Keratinocyte (primary cell): ENCODE measurements around the gene ZNF668. TPM values are rescaled to one million over a fixed set of nuclear protein-coding genes. Genes with fewer than 3 reads are reported as not detected.

Experiments used
- DNase-seq: peaks from one replicate; pipeline ENCODE4 v3.0.0-alpha.2; 2011; ENCODE audit warnings: low read depth, missing footprints, low spot score
- FAIRE-seq: peaks from 2 replicates; lab custom pipeline; 2011; peaks lifted over from hg19 to GRCh38; lab: Jason Lieb, UNC
- H2AFZ ChIP-seq: 2 replicates; pipeline ENCODE4 v1.6.0; 2012; ENCODE audit warnings: low read length, control low read depth, inconsistent platforms; ENCODE audit not compliant: control insufficient read depth
- H3K27ac ChIP-seq: 2 replicates; pipeline ENCODE4 v1.5.1; 2011; ENCODE audit warnings: low read length; ENCODE audit not compliant: control insufficient read depth, insufficient read depth
- H3K27me3 ChIP-seq: 3 replicates; pipeline ENCODE4 v1.6.0; 2011; ENCODE audit warnings: low read length; ENCODE audit not compliant: control insufficient read depth, insufficient read depth; ENCODE audit errors: extremely low read depth
- H3K36me3 ChIP-seq, 2 experiments: 2 replicates in 1 of 2; 3 replicates in 1 of 2; pipeline ENCODE4 v1.5.1; 2011; ENCODE audit warnings: low read length in 2 of 2, mild to moderate bottlenecking in 1 of 2; ENCODE audit not compliant: control insufficient read depth in 2 of 2, insufficient read depth in 2 of 2; ENCODE audit errors: extremely low read depth in 1 of 2
- H3K4me1 ChIP-seq: 3 replicates; pipeline ENCODE4 v1.5.1; 2011; ENCODE audit warnings: low read length; ENCODE audit not compliant: control insufficient read depth, insufficient read depth; ENCODE audit errors: extremely low read depth
- H3K4me2 ChIP-seq: 3 replicates; pipeline ENCODE4 v1.6.0; 2011; ENCODE audit warnings: low read depth, low read length; ENCODE audit not compliant: control insufficient read depth, insufficient read depth; ENCODE audit errors: extremely low read depth
- H3K4me3 ChIP-seq, 3 experiments: fragments of 200-600 bp in 1 of 3; sonication (generic) in 1 of 3; 2 replicates in 2 of 3; 3 replicates in 1 of 3; pipeline ENCODE4 v1.5.1; 2011 to 2016; ENCODE audit warnings: low read length in 3 of 3, mild to moderate bottlenecking in 3 of 3, control low read depth in 2 of 3, inconsistent platforms in 1 of 3, low read depth in 1 of 3, mixed read lengths in 1 of 3, mixed run types in 1 of 3, moderate library complexity in 1 of 3; ENCODE audit not compliant: control insufficient read depth in 2 of 3, insufficient read depth in 2 of 3; ENCODE audit errors: extremely low read depth in 1 of 3
- H3K79me2 ChIP-seq: 2 replicates; pipeline ENCODE4 v1.6.0; 2012; ENCODE audit warnings: low read length; ENCODE audit not compliant: control insufficient read depth, insufficient read depth
- H3K9ac ChIP-seq: 3 replicates; pipeline ENCODE4 v1.6.0; 2011; ENCODE audit warnings: low read length; ENCODE audit not compliant: control insufficient read depth, insufficient read depth; ENCODE audit errors: extremely low read depth
- H3K9me1 ChIP-seq: 3 replicates; pipeline ENCODE4 v1.6.0; 2011; ENCODE audit warnings: low read length; ENCODE audit not compliant: control insufficient read depth, insufficient read depth; ENCODE audit errors: extremely low read depth
- H3K9me3 ChIP-seq: 2 replicates; pipeline ENCODE4 v1.5.1; 2012; ENCODE audit warnings: low read depth, low read length; ENCODE audit not compliant: control insufficient read depth
- H4K20me1 ChIP-seq: 3 replicates; pipeline ENCODE4 v1.6.0; 2011; ENCODE audit warnings: low read length; ENCODE audit not compliant: control insufficient read depth, insufficient read depth; ENCODE audit errors: extremely low read depth
- CTCF ChIP-seq, 3 experiments: IDR thresholded peaks in 1 of 3; conservative IDR thresholded peaks in 1 of 3; optimal IDR thresholded peaks in 1 of 3; 2 replicates in 2 of 3; 3 replicates in 1 of 3; pipeline versions ENCODE3 to v1.5.1; 2011; ENCODE audit warnings: low read length in 3 of 3, mild to moderate bottlenecking in 3 of 3, moderate library complexity in 2 of 3, control low read depth in 1 of 3, inconsistent platforms in 1 of 3; ENCODE audit not compliant: insufficient read depth in 2 of 3; ENCODE audit errors: extremely low read depth in 1 of 3
- EZH2 ChIP-seq: IDR thresholded peaks from one replicate; pipeline ENCODE4 v1.6.1; 2012; ENCODE audit warnings: inconsistent platforms, mild to moderate bottlenecking, low read length, moderate library complexity
- dilution Hi-C: fragments of 300-500 bp; cut with MboI; formaldehyde crosslinking; loops from one replicate; pipeline ENCODE4 v1.7.0; 2020; ENCODE audit warnings: low sequenced_read_pairs; ENCODE audit not compliant: extremely low pct_ligation_motif_present
- polyA plus RNA-seq, 5 experiments: library from polyadenylated mRNA; depleted of rRNA in 3 of 5; stranded (reverse) in 3 of 5; stranded (forward) in 1 of 5; unstranded in 1 of 5; fragments of >200 nt; gene quantifications; 1 replicate in 1 of 5; 2 replicates in 3 of 5; 3 replicates in 1 of 5; pipeline versions ENCODE4 v1.2.1 to v1.2.3, GENCODE V29; 2011 to 2012; ENCODE audit warnings: missing spikeins in 2 of 5, low read depth in 1 of 5, low replicate concordance in 1 of 5

ZNF668 gene
- polyA plus RNA-seq, 1 donor (not counting 4 experiments of a cell fraction or from before 2014, with no cell fraction given) = 5.5 TPM

GRCh38 chr16:31099860-31100638 is 26.0 kb upstream of the ZNF668 start:
- dilution Hi-C loops = no loop called here
- H2AFZ ChIP-seq = no peak overlapping the region
- FAIRE-seq = no peak

GRCh38 chr16:31094424-31095120 is 20.5 kb upstream of the ZNF668 start, which contains the start of gene VKORC1:
TSS of gene VKORC1 (minus strand) at chr16:31094797. CDS start at chr16:31094729, 68 bp downstream.
- FAIRE-seq = peak; percentile 20
- peaks cover 22% of the 10 kb centered on the region for H3K79me2 ChIP-seq

More at GRCh38 chr16:31099860-31100638, 26.0 kb upstream of the ZNF668 start:
- Histone ChIP-seq H3K4me1 (no peaks in the 10 kb centered on the region), H3K9ac (no peak overlapping the region), H3K4me3 (no peak overlapping the region), H3K36me3 (no peaks in the 10 kb centered on the region), H3K79me2 (no peaks in the 10 kb centered on the region), H3K9me3 (no peaks in the 10 kb centered on the region), H3K9me1 (no peaks in the 10 kb centered on the region), H3K27ac (no peak overlapping the region), H3K27me3 (no peaks in the 10 kb centered on the region), H3K4me2 (no peak overlapping the region), H4K20me1 (no peaks in the 10 kb centered on the region)
- TF ChIP-seq CTCF (optimal IDR thresholded peaks at IDR 0.05 in 1 of 3, IDR thresholded peaks at IDR 0.05 in 1 of 3, conservative IDR thresholded peaks at IDR 0.05 in 1 of 3; ENCODE audit: extremely low read depth in 1 of 3, insufficient read depth in 2 of 3, low read length in 3 of 3) = no peak
- no peak for TF ChIP-seq EZH2
- DNase-seq = no peak

More at GRCh38 chr16:31094424-31095120, 20.5 kb upstream of the ZNF668 start, which contains the start of gene VKORC1:
- H3K9me1 ChIP-seq = no peaks in the 10 kb centered on the region
- H3K9me3 ChIP-seq = no peaks in the 10 kb centered on the region
- no peak for TF ChIP-seq EZH2
- TF ChIP-seq CTCF (optimal IDR thresholded peaks at IDR 0.05 in 1 of 3, IDR thresholded peaks at IDR 0.05 in 1 of 3, conservative IDR thresholded peaks at IDR 0.05 in 1 of 3; ENCODE audit: extremely low read depth in 1 of 3, insufficient read depth in 2 of 3, low read length in 3 of 3) = peak in 1 of 3 experiments; percentile 0
- no peaks in the 10 kb centered on the region for H3K27me3 ChIP-seq
- H3K4me2 ChIP-seq = peak within 1 kb of the TSS; percentile 90
- DNase-seq = peak; percentile 88
- peaks cover 4 to 7% of the 10 kb centered on the region in 2 experiments for H3K36me3 ChIP-seq
- peak within 1 kb of the TSS; percentile 93 for H2AFZ ChIP-seq
- H3K4me3 ChIP-seq = peak within 1 kb of the TSS; percentile 73 to 92 (median 92)
- H3K4me1 ChIP-seq = peaks cover 9% of the 10 kb centered on the region
- no peaks in the 10 kb centered on the region for H4K20me1 ChIP-seq
- dilution Hi-C loops = no loop called here
- H3K9ac ChIP-seq = peak within 1 kb of the TSS; percentile 86
- H3K27ac ChIP-seq = peak within 1 kb of the TSS; percentile 82
